WTC11 (cell line): ENCODE data around the gene SLC37A3. TPM values are rescaled to one million over a fixed set of nuclear protein-coding genes. Genes with fewer than 3 reads are reported as not detected.

Experiments
- ATAC-seq: fragments of 200-7000 bp; cut with Tn5 transposase; 2 replicates; pipeline ENCODE4 v1.10.0; 2021; ENCODE audit warnings: mild to moderate bottlenecking, moderate library complexity
- CTCF ChIA-PET: fragments of 300-600 bp; sonication (Branson Sonifier 250); formaldehyde crosslinking; loops from one replicate; lab custom pipeline; 2021; ENCODE audit warnings: antibody characterized with exemption; lab: Charles Lee
- POLR2A ChIA-PET: fragments of 350-600 bp; sonication (Branson Sonifier 250); formaldehyde crosslinking; loops from one replicate; lab custom pipeline; 2021; ENCODE audit warnings: antibody characterized with exemption; lab: Charles Lee
- DNase-seq: peaks from one replicate; pipeline ENCODE4 v3.0.0; 2021; ENCODE audit warnings: low spot score
- H3K27ac Mint-ChIP-seq: 2 replicates; pipeline ENCODE4 v1.8.0; 2021; ENCODE audit warnings: mixed read lengths
- H3K27me3 Mint-ChIP-seq: 2 replicates; pipeline ENCODE4 v1.8.0; 2021; ENCODE audit warnings: low read depth, mild to moderate bottlenecking, moderate library complexity, mixed read lengths
- H3K36me3 Mint-ChIP-seq: 2 replicates; pipeline ENCODE4 v1.8.0; 2021; ENCODE audit warnings: mixed read lengths
- H3K4me1 Mint-ChIP-seq: 2 replicates; pipeline ENCODE4 v1.8.0; 2022; ENCODE audit warnings: mixed read lengths
- H3K4me3 Mint-ChIP-seq: 2 replicates; pipeline ENCODE4 v1.8.0; 2021; ENCODE audit warnings: mild to moderate bottlenecking, moderate library complexity, mixed read lengths
- H3K9me3 Mint-ChIP-seq: 2 replicates; pipeline ENCODE4 v1.8.0; 2021; ENCODE audit warnings: mixed read lengths
- ATF2 ChIP-seq: sonication (generic); formaldehyde crosslinking; IDR thresholded peaks from 2 replicates; pipeline ENCODE4 v1.8.1; 2022; ENCODE audit warnings: low read depth, missing genetic modification reagents, borderline replicate concordance
- ATF6 ChIP-seq: sonication (generic); formaldehyde crosslinking; IDR thresholded peaks from 2 replicates; pipeline ENCODE4 v1.8.1; 2023; ENCODE audit warnings: mild to moderate bottlenecking, missing genetic modification reagents
- CTCF ChIP-seq: fragments of 200-600 bp; IDR thresholded peaks from 2 replicates; pipeline ENCODE4 v1.8.0; 2022; ENCODE audit warnings: antibody characterized with exemption
- E2F4 ChIP-seq: sonication (generic); formaldehyde crosslinking; IDR thresholded peaks from 2 replicates; pipeline ENCODE4 v1.8.1; 2022; ENCODE audit warnings: low read depth, mild to moderate bottlenecking, moderate library complexity, missing genetic modification reagents, borderline replicate concordance
- E2F5 ChIP-seq: sonication (generic); formaldehyde crosslinking; IDR thresholded peaks from 2 replicates; pipeline ENCODE4 v1.8.1; 2022; ENCODE audit warnings: mild to moderate bottlenecking, moderate library complexity, missing genetic modification reagents
- EMX1 ChIP-seq: fragments of 250-450 bp; sonication (Bioruptor Pico); IDR thresholded peaks from 2 replicates; pipeline ENCODE4 v1.8.0; 2021; ENCODE audit warnings: mild to moderate bottlenecking
- ETV6 ChIP-seq: sonication (generic); formaldehyde crosslinking; IDR thresholded peaks from 2 replicates; pipeline ENCODE4 v1.8.1; 2022; ENCODE audit warnings: mild to moderate bottlenecking, missing genetic modification reagents
- FOXJ3 ChIP-seq: sonication (generic); formaldehyde crosslinking; IDR thresholded peaks from 2 replicates; pipeline ENCODE4 v1.9.0; 2021; ENCODE audit warnings: missing genetic modification reagents, mild to moderate bottlenecking, borderline replicate concordance
- IRF2 ChIP-seq: sonication (generic); formaldehyde crosslinking; IDR thresholded peaks from 2 replicates; pipeline ENCODE4 v1.8.0; 2022; ENCODE audit warnings: low read depth, missing genetic modification reagents, borderline replicate concordance
- JAZF1 ChIP-seq: fragments of 250-450 bp; sonication (Bioruptor Pico); IDR thresholded peaks from 2 replicates; pipeline ENCODE4 v1.9.0; 2021; ENCODE audit warnings: moderate library complexity, mild to moderate bottlenecking, inconsistent platforms
- JUN ChIP-seq: sonication (generic); formaldehyde crosslinking; IDR thresholded peaks from 2 replicates; pipeline ENCODE4 v1.8.0; 2023; ENCODE audit warnings: mild to moderate bottlenecking, missing genetic modification reagents
- NR1H2 ChIP-seq: sonication (generic); formaldehyde crosslinking; IDR thresholded peaks from 2 replicates; pipeline ENCODE4 v1.9.0; 2021; ENCODE audit warnings: mild to moderate bottlenecking, moderate library complexity, missing genetic modification reagents
- TCF7 ChIP-seq: sonication (generic); formaldehyde crosslinking; IDR thresholded peaks from 2 replicates; pipeline ENCODE4 v1.8.0; 2022; ENCODE audit warnings: mild to moderate bottlenecking, low read depth, missing genetic modification reagents, moderate library complexity
- ZBTB21 ChIP-seq: sonication (generic); formaldehyde crosslinking; IDR thresholded peaks from 2 replicates; pipeline ENCODE4 v1.8.1; 2023; ENCODE audit warnings: mild to moderate bottlenecking, missing genetic modification reagents, borderline replicate concordance
- ZNF219 ChIP-seq: sonication (generic); formaldehyde crosslinking; IDR thresholded peaks from 2 replicates; pipeline ENCODE4 v1.8.0; 2023; ENCODE audit warnings: missing genetic modification reagents, mild to moderate bottlenecking, borderline replicate concordance
- ZNF263 ChIP-seq: sonication (generic); formaldehyde crosslinking; IDR thresholded peaks from 2 replicates; pipeline ENCODE4 v1.8.1; 2022; ENCODE audit warnings: low read depth, mild to moderate bottlenecking, moderate library complexity, missing genetic modification reagents
- ZNF281 ChIP-seq: sonication (generic); formaldehyde crosslinking; IDR thresholded peaks from 2 replicates; pipeline ENCODE4 v1.8.0; 2023; ENCODE audit warnings: mild to moderate bottlenecking, missing genetic modification reagents
- total RNA-seq: library from RNA; stranded (reverse); gene quantifications from 3 replicates; pipeline ENCODE4 v1.2.3, GENCODE V29; 2021
- TF ChIP-seq, protein P1 (sequence below): sonication (generic); formaldehyde crosslinking; IDR thresholded peaks from 2 replicates; pipeline ENCODE4 v1.8.1; 2022; ENCODE audit warnings: missing genetic modification reagents, borderline replicate concordance

SLC37A3 gene
- total RNA-seq, 1 experiment from 2014 or later: 54.8 TPM

- H3K36me3 Mint-ChIP-seq: peaks cover 3% of the 10 kb centered on the region; the same call in 1 of the 2 replicates
- TF ChIP-seq ATF6: no peak
- TF ChIP-seq EMX1: no peak
- no peak for TF ChIP-seq CTCF
- no peaks in the 10 kb centered on the region for H3K9me3 Mint-ChIP-seq
- no peaks in the 10 kb centered on the region for H3K4me1 Mint-ChIP-seq
- no peak overlapping the region for H3K27ac Mint-ChIP-seq
- POLR2A ChIA-PET: no interaction called here
- no peaks in the 10 kb centered on the region for H3K27me3 Mint-ChIP-seq
- no peak overlapping the region for H3K4me3 Mint-ChIP-seq
- CTCF ChIA-PET: no interaction called here
- ATAC-seq (peak; percentile 74), DNase-seq (peak; percentile 28)
Measured at GRCh38 chr7:140435252-140435895, 37.0 kb upstream of the SLC37A3 start.

- no peak for ATAC-seq
- 0 out of 2 replicates have a peak overlapping the region, but pooled peaks have one; percentile 37 for H3K27ac Mint-ChIP-seq
- CTCF ChIA-PET: interaction anchor here (1.0 kb wide), 1 partner anchor 10 kb away, joined by 3 read pairs; no protein-coding TSS in a partner anchor
- no peaks in the 10 kb centered on the region for H3K4me1 Mint-ChIP-seq
- H3K27me3 Mint-ChIP-seq: no peaks in the 10 kb centered on the region
- no peaks in the 10 kb centered on the region for H3K9me3 Mint-ChIP-seq
- no peak overlapping the region for H3K4me3 Mint-ChIP-seq
- POLR2A ChIA-PET: no interaction called here
- DNase-seq: no peak
- H3K36me3 Mint-ChIP-seq: peaks cover 9% of the 10 kb centered on the region; the same call in 1 of the 2 replicates
- TF ChIP-seq IRF2 (CRISPR knock-in tag) (no peak), TCF7 (no peak), ZNF263 (CRISPR knock-in tag) (no peak), ZNF281 (CRISPR knock-in tag) (no peak), ZBTB21 (CRISPR knock-in tag) (no peak), JAZF1 (no peak), CTCF (no peak), FOXJ3 (CRISPR knock-in tag) (no peak), JUN (CRISPR knock-in tag) (no peak), ETV6 (no peak), NR1H2 (CRISPR knock-in tag) (no peak), E2F5 (no peak), ZNF219 (CRISPR knock-in tag) (no peak), E2F4 (CRISPR knock-in tag) (no peak), ATF2 (CRISPR knock-in tag) (no peak)
- TF ChIP-seq, protein P1, sequence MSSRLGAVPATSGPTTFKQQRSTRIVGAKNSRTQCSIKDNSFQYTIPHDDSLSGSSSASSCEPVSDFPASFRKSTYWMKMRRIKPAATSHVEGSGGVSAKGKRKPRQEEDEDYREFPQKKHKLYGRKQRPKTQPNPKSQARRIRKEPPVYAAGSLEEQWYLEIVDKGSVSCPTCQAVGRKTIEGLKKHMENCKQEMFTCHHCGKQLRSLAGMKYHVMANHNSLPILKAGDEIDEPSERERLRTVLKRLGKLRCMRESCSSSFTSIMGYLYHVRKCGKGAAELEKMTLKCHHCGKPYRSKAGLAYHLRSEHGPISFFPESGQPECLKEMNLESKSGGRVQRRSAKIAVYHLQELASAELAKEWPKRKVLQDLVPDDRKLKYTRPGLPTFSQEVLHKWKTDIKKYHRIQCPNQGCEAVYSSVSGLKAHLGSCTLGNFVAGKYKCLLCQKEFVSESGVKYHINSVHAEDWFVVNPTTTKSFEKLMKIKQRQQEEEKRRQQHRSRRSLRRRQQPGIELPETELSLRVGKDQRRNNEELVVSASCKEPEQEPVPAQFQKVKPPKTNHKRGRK: no peak
Measured at GRCh38 chr7:140433396-140433795, 35.1 kb upstream of the SLC37A3 start.
